ENCODE data around the gene GDF10. TPM values are rescaled to one million over a fixed set of nuclear protein-coding genes. Genes with fewer than 3 reads are reported as not detected.

Gene GDF10
- total and polyA plus RNA-seq, 2 of the 13 experiments (the other 11 are each of a cell fraction or from before 2014, with no cell fraction given): 0.03 TPM; not detected in 1

DNA sequence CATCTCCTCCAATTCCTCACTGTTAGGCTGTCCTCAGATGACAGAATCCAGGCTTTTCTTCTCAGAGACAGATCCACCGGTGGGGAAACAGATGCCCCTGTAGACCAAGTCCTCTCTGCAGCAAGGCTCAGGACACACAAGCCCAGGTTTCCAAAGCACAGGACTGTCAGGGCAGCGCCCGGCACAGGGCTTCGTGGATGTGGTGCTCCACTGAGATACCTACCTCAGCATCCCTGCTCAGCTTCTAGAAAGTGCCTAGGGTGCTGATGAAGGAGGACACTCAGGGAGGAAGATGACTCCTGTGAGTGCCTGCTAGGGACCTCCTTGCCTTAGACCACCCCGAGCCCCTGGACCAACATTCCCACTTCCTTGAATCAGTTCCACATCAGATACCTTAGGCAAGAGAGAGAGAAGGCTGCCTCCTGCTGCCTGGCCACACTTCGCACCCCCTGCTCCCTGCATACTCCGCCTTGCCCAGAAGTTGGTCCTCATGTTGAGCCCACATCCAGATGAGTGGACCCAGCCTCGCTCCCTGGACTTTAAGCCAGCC lies 39.3 kb downstream of the GDF10 start:
- H3K4me2 ChIP-seq (ENCODE audit: low read depth, low read length): no peak overlapping the region
- H3K27ac ChIP-seq (ENCODE audit: extremely low read length, insufficient read depth, low read length): no peak overlapping the region
- no peak overlapping the region for H2AFZ ChIP-seq (ENCODE audit: low read length)
- no peak for DNase-seq (ENCODE audit: low spot score)
- peak; percentile 28; the same call in 1 of the 3 replicates for ATAC-seq
- TF ChIP-seq, protein P1, sequence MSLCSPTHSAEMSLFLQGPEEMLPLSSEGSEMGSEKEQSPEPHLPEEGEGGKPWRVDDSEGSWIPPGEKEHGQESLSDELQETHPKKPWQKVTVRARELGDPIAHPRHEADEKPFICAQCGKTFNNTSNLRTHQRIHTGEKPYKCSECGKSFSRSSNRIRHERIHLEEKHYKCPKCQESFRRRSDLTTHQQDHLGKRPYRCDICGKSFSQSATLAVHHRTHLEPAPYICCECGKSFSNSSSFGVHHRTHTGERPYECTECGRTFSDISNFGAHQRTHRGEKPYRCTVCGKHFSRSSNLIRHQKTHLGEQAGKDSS (CRISPR knock-in tag; IDR thresholded peaks at IDR 0.05; ENCODE audit: borderline replicate concordance, low read depth): no peak
- TF ChIP-seq SRF (IDR thresholded peaks at IDR 0.05; ENCODE audit: low read depth, low read length): no peak
- no peak for TF ChIP-seq ZNF790 (CRISPR knock-in tag; IDR thresholded peaks at IDR 0.05; ENCODE audit: borderline replicate concordance)
- TF ChIP-seq, protein P2, sequence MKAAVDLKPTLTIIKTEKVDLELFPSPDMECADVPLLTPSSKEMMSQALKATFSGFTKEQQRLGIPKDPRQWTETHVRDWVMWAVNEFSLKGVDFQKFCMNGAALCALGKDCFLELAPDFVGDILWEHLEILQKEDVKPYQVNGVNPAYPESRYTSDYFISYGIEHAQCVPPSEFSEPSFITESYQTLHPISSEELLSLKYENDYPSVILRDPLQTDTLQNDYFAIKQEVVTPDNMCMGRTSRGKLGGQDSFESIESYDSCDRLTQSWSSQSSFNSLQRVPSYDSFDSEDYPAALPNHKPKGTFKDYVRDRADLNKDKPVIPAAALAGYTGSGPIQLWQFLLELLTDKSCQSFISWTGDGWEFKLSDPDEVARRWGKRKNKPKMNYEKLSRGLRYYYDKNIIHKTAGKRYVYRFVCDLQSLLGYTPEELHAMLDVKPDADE (CRISPR knock-in tag; IDR thresholded peaks at IDR 0.05): no peak
- no peak for TF ChIP-seq SOX6 (IDR thresholded peaks at IDR 0.05)
- TF ChIP-seq SOX6 (CRISPR knock-in tag; IDR thresholded peaks at IDR 0.05): no peak
- TF ChIP-seq ZNF350 (CRISPR knock-in tag; IDR thresholded peaks at IDR 0.05; ENCODE audit: borderline replicate concordance, low read depth): no peak
- TF ChIP-seq, protein P3, sequence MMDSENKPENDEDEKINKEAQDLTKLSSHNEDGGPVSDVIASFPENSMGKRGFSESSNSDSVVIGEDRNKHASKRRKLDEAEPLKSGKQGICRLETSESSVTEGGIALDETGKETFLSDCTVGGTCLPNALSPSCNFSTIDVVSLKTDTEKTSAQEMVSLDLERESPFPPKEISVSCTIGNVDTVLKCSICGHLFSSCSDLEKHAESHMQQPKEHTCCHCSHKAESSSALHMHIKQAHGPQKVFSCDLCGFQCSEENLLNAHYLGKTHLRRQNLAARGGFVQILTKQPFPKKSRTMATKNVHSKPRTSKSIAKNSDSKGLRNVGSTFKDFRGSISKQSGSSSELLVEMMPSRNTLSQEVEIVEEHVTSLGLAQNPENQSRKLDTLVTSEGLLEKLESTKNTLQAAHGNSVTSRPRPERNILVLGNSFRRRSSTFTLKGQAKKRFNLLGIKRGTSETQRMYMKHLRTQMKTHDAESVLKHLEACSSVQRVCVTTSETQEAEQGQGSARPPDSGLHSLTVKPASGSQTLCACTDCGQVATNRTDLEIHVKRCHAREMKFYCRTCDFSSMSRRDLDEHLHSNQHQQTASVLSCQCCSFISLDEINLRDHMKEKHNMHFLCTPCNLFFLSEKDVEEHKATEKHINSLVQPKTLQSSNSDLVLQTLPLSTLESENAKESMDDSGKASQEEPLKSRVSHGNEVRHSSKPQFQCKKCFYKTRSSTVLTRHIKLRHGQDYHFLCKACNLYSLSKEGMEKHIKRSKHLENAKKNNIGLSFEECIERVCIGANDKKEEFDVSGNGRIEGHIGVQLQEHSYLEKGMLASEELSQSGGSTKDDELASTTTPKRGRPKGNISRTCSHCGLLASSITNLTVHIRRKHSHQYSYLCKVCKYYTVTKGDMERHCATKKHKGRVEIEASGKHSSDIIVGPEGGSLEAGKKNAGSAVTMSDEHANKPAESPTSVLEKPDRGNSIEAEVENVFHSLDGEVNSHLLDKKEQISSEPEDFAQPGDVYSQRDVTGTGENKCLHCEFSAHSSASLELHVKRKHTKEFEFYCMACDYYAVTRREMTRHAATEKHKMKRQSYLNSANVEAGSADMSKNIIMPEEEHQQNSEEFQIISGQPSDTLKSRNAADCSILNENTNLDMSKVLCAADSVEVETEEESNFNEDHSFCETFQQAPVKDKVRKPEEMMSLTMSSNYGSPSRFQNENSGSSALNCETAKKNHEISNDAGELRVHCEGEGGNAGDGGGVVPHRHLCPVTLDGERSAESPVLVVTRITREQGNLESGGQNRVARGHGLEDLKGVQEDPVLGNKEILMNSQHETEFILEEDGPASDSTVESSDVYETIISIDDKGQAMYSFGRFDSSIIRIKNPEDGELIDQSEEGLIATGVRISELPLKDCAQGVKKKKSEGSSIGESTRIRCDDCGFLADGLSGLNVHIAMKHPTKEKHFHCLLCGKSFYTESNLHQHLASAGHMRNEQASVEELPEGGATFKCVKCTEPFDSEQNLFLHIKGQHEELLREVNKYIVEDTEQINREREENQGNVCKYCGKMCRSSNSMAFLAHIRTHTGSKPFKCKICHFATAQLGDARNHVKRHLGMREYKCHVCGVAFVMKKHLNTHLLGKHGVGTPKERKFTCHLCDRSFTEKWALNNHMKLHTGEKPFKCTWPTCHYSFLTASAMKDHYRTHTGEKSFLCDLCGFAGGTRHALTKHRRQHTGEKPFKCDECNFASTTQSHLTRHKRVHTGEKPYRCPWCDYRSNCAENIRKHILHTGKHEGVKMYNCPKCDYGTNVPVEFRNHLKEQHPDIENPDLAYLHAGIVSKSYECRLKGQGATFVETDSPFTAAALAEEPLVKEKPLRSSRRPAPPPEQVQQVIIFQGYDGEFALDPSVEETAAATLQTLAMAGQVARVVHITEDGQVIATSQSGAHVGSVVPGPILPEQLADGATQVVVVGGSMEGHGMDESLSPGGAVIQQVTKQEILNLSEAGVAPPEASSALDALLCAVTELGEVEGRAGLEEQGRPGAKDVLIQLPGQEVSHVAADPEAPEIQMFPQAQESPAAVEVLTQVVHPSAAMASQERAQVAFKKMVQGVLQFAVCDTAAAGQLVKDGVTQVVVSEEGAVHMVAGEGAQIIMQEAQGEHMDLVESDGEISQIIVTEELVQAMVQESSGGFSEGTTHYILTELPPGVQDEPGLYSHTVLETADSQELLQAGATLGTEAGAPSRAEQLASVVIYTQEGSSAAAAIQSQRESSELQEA (CRISPR knock-in tag; IDR thresholded peaks at IDR 0.05; ENCODE audit: not compliant biosample characterization): no peak
- TF ChIP-seq ZNF556 (CRISPR knock-in tag; IDR thresholded peaks at IDR 0.05; ENCODE audit: borderline replicate concordance): no peak
- TF ChIP-seq ZFYVE20 (CRISPR knock-in tag; IDR thresholded peaks at IDR 0.05; ENCODE audit: borderline replicate concordance, low read depth): no peak
- no peak for TF ChIP-seq RARG (CRISPR knock-in tag; IDR thresholded peaks at IDR 0.05; ENCODE audit: low read depth)
- no peak for TF ChIP-seq TEAD3 (CRISPR knock-in tag; optimal IDR thresholded peaks at IDR 0.05; ENCODE audit: borderline replicate concordance)
- TF ChIP-seq ZNF138 (CRISPR knock-in tag; IDR thresholded peaks at IDR 0.05; ENCODE audit: low read depth): no peak
- TF ChIP-seq ZNF788 (CRISPR knock-in tag; IDR thresholded peaks at IDR 0.05; ENCODE audit: borderline replicate concordance): no peak
- no peak overlapping the region for H3K9ac ChIP-seq (ENCODE audit: insufficient read depth, low read depth, low read length)
- no peaks in the 10 kb centered on the region for H3K36me3 ChIP-seq (replicated peaks in 1 of 2; ENCODE audit: control insufficient read depth in 1 of 2, insufficient read depth in 2 of 2, low read length in 2 of 2)
- H4K20me1 ChIP-seq (ENCODE audit: insufficient read depth, low read length): no peaks in the 10 kb centered on the region
- H3K79me2 ChIP-seq (ENCODE audit: insufficient read depth, low read length): no peaks in the 10 kb centered on the region
- H3K27me3 ChIP-seq (ENCODE audit: control insufficient read depth in 1 of 2, insufficient read depth in 2 of 2, low read length in 2 of 2): peaks cover 0 to 10% of the 10 kb centered on the region in 2 experiments; a peak in 1 of 5 replicates
- no peak overlapping the region for H3K4me3 ChIP-seq (replicated peaks in 1 of 3; ENCODE audit: insufficient read depth in 1 of 3, low read depth in 2 of 3, low read length in 3 of 3)
- in situ Hi-C loops (cut with HindIII; ENCODE audit: extremely low pct_ligation_motif_present, low pct_unique_long_range_greater_than_20kb): no loop called here
- 24% methylated on average over 8 of the region's 8 CpGs for whole genome bisulfite sequencing (ENCODE audit: low lambda C conversion rate)
- no peaks in the 10 kb centered on the region for H3K9me3 ChIP-seq (ENCODE audit: low read length)
- no peak for FAIRE-seq
- intact Hi-C loops (cut with micrococcal nuclease; ENCODE audit: unreplicated experiment): no loop called here
- ChIA-PET POLR2A (no interaction called here), CTCF (ENCODE audit: low intra/inter-chr PET ratio, low total read pairs) (interaction anchor here (2.3 kb wide), 1 partner anchor 292 kb away, joined by 9 read pairs; no protein-coding TSS in a partner anchor)
- BruUV-seq (replicated peaks): no TSS peak
- H3K4me1 ChIP-seq (ENCODE audit: insufficient read depth, low read length): no peaks in the 10 kb centered on the region

All from HepG2 (cell line).